Inflammatory macrophage (primary cell): ENCODE measurements around the gene C13orf42.

ENCODE experiments used
- DNase-seq, 2 donors: peaks; one replicate each; pipeline ENCODE4 v3.0.0-alpha.2; 2020 to 2022
- total RNA-seq, 18 experiments: gene quantifications; one replicate each; lab custom pipeline; 2026; ENCODE audit warnings: mixed read lengths in 6 of 18, inconsistent platforms in 2 of 18; lab: John Stamatoyannopoulos, UW

C13orf42 gene
- total RNA-seq = 0 to 0.16 (median 0) reads per million in 18 experiments

GRCh38 chr13:51111174-51111573 lies at the start of gene C13orf42:
Gene C13orf42 (minus strand): TSS chr13:51111274. CDS start chr13:51111209, 65 bp downstream.
- DNase-seq = no peak

GRCh38 chr13:51158880-51159518 lies 47.9 kb upstream of the C13orf42 start:
- peak in 1 of 2 donors; percentile 12 for DNase-seq

- DNase-seq = no peak
These were observed 47.3 kb upstream of the C13orf42 start for GRCh38 chr13:51158365-51158764.

GRCh38 chr13:51156648-51157047 lies 45.6 kb upstream of the C13orf42 start:
- no peak for DNase-seq

- no peak for DNase-seq
These were observed 44.9 kb upstream of the C13orf42 start for GRCh38 chr13:51155776-51156515.

- no peak for DNase-seq
These were observed 44.1 kb upstream of the C13orf42 start for GRCh38 chr13:51155161-51155560.

- DNase-seq = peak; percentile 36 to 63
These were observed 43.0 kb upstream of the C13orf42 start for GRCh38 chr13:51154029-51154555.

GRCh38 chr13:51153527-51153926 lies 42.5 kb upstream of the C13orf42 start:
- no peak for DNase-seq

GRCh38 chr13:51152701-51153100 lies 41.6 kb upstream of the C13orf42 start:
- no peak for DNase-seq

GRCh38 chr13:51151463-51151862 lies 40.4 kb upstream of the C13orf42 start:
- no peak for DNase-seq

GRCh38 chr13:51148952-51149573 lies 38.0 kb upstream of the C13orf42 start:
- DNase-seq = peak; percentile 15 to 45

GRCh38 chr13:51148223-51148951 lies 37.3 kb upstream of the C13orf42 start:
- no peak for DNase-seq

- DNase-seq = no peak
These were observed 36.7 kb upstream of the C13orf42 start for GRCh38 chr13:51147732-51148131.

- DNase-seq = no peak
These were observed 35.6 kb upstream of the C13orf42 start for GRCh38 chr13:51146667-51147066.

GRCh38 chr13:51137250-51137649 lies 26.2 kb upstream of the C13orf42 start:
- DNase-seq = no peak

GRCh38 chr13:51136276-51136980 lies 25.4 kb upstream of the C13orf42 start:
- no peak for DNase-seq

GRCh38 chr13:51134763-51135365 lies 23.8 kb upstream of the C13orf42 start:
- DNase-seq = no peak

- DNase-seq = no peak
These were observed 19.3 kb upstream of the C13orf42 start for GRCh38 chr13:51130348-51130747.

- peak; percentile 58 to 68 for DNase-seq
These were observed 14.6 kb upstream of the C13orf42 start for GRCh38 chr13:51125495-51126226.

- DNase-seq = no peak
These were observed 11.9 kb upstream of the C13orf42 start for GRCh38 chr13:51122868-51123566.
